HG03103 (cell line): Measurements from ENCODE around the gene CSN1S1.
"Not testable (repeated sequence)": the region's sequence is repeated elsewhere in the genome, so short reads cannot be mapped to it uniquely, and the experiment has no call there.

Experiments
- ATAC-seq: cut with Tn5 transposase; IDR thresholded peaks from one replicate; pipeline ENCODE4 v1.9.1; 2021; ENCODE audit warnings: low read depth; ENCODE audit not compliant: unreplicated experiment

Gene CSN1S1

GRCh38 chr4:69930768-69931167 lies at the start of gene CSN1S1:
TSS of gene CSN1S1 (plus strand) at chr4:69931068. CDS start at chr4:69932556, 1,488 bp downstream.
- ATAC-seq = no peak

DNA sequence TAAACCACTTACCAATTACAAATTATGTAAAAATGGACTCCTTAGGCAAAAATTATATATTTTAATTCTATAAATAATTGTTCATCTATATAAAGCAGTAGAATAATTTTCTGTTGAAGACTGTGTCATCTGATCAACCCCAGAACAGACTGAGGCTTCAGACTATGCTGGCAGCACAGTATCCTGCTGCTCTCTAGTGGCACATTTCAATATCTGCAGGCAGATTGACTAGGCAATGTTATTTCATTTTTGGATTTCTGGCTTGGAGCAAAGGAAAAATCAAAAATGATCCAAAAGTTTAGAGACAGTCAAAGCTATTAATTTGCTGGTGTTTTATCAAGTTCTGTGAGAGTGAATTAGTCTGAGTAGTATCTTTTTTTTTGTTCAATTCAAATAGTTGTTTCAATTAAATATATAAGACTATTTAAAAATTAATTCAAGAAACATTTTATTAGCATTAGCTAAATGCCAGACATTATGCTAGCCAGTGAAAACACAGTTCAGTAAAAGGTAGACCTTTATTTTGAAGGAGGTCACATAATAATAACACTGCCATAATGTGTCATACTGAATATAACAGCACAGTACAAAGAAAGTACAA lies 49.6 kb upstream of the CSN1S1 start:
- no peak for ATAC-seq

- ATAC-seq = no peak
These were observed 48.7 kb upstream of the CSN1S1 start for GRCh38 chr4:69882150-69882549.

- ATAC-seq = no peak
These were observed 42.5 kb upstream of the CSN1S1 start for GRCh38 chr4:69888336-69888735.

GRCh38 chr4:69894186-69894585 lies 36.7 kb upstream of the CSN1S1 start:
- no peak for ATAC-seq

- ATAC-seq = no peak
These were observed 36.1 kb upstream of the CSN1S1 start for GRCh38 chr4:69894721-69895120.

- no peak for ATAC-seq
These were observed 34.2 kb upstream of the CSN1S1 start for GRCh38 chr4:69896530-69897116.

GRCh38 chr4:69907151-69907550 lies 23.7 kb upstream of the CSN1S1 start:
- ATAC-seq = no peak

GRCh38 chr4:69909195-69909594 lies 21.7 kb upstream of the CSN1S1 start:
- ATAC-seq = no peak

DNA sequence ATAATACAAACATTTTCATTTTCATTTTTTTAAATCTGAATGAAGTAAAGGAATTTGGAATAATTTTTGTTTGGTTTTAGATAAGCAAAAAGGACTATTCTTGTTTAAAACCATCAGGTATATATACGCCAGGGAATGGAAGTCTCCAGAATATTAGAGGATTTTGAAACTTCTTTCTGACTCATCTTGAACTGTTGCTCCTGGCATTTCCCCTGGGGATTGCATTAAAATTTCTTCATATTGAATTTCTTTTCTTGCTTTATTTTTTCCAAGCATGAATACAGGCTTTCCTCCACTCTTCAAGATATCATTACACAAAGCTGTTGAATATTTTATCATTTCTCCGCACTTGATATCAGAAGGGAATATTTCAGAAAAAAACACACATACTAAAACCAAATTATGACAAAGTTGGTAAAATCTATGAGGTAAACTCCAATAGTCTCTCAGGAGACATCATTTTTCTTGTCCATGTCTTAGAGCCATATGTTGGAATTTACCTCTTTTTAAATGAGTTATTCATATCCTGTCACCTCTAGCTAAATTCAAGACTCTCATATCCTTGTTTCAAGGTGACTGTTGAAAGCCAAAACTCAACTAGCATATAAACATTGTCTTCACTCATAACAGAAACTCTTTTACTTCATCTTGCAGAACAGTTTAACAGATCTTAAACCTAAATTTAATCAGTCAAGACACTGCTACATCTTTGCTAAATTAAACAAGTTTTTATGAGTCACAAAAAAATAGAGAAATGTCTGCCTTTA lies 20.7 kb upstream of the CSN1S1 start:
- ATAC-seq = peak; percentile 79

- ATAC-seq = no peak
These were observed 10.0 kb upstream of the CSN1S1 start for GRCh38 chr4:69920874-69921273.

DNA sequence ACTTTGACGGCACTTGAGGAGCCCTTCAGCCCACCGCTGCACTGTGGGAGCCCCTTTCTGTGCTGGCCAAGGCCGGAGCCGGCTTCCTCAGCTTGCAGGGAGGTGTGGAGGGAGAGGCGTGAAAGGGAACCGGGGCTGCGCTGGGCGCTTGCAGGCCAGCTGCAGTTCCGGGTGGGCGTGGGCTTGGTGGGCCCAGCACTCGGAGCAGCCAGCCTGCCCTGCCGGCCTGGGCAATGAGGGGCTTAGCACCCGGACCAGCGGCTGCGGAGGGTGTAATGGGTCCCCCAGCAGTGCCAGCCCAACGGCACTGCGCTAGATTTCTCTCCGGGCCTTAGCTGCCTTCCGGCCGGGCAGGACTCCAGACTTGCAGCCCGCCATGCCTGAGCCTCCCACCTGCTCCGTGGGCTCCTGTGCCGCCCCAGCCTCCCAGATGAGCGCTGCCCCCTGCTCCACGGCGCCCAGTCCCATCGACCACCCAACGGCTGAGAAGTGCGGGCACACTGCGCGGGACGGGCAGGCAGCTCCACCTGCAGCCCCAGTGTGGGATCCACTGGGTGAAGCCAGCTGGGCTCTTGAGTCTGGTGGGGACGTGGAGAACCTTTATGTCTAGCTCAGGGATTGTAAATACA lies 7.0 kb upstream of the CSN1S1 start:
- ATAC-seq = not testable (repeated sequence)

DNA sequence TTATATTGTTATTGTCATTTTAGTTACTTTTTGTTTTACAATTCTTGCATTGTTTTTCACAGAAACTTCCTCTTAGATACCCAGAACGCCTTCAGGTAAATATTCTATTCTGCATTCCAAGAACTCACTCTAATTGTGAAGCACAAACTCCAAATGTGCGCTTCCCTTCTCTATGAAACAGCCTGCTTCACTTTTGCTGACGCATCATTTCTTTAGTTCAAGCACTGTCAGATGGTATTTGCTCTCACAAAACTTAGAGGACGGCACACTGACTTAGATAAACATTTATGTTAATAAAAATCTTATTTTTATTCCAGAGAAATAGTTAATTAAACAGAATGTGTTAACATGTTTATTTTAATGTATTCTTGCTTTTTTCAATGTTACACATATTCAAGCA lies 3.3 kb downstream of the CSN1S1 start:
- no peak for ATAC-seq

GRCh38 chr4:69936566-69936965 lies 5.7 kb downstream of the CSN1S1 start:
- no peak for ATAC-seq

GRCh38 chr4:69951602-69952001 lies 20.7 kb downstream of the CSN1S1 start:
- no peak for ATAC-seq

DNA sequence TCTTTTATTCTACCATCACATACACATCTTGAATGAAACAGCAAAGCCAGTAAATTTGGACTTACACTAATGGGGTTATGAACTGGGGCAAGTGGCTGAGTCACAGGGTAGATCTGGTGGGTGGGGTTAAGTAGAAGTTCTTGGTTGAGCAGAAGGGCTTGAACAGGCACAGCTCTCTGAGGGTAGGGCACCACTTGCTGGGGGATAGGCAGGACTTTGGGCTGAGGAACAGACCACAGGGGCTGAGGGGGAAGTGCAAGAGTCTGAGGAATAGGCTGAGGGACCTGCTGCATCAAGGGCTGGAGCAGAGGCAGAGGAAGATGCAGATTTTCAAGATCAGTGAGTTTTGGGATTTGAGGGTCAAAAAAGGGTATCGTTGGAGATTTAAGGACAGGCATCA lies 26.3 kb downstream of the CSN1S1 start:
- ATAC-seq = no peak

DNA sequence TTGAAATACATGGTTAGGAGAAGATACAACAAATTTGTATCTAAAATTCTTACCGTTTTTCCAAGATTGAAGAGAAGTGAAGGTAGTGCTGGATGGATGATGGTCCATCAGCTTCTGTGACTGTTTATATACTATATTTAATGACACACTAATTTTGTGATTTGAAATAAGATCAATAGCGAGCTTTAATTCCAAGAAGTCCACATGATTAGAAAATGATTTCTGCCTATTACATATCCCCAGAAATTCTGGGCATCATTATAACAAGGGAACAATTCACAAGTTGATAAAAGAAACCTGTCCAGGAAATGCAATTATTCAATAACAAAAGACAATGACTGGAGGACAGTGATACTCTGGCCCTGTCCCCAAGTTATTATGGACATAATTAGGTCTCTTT lies 34.8 kb downstream of the CSN1S1 start, which contains the start of gene CSN2:
TSS of gene CSN2 (minus strand) at position 101 of the 400 bp plus-strand sequence. CDS start 4,733 bp downstream, outside the sequence.
- no peak for ATAC-seq

- ATAC-seq = no peak
These were observed 39.2 kb downstream of the CSN1S1 start for GRCh38 chr4:69970071-69970470.

DNA sequence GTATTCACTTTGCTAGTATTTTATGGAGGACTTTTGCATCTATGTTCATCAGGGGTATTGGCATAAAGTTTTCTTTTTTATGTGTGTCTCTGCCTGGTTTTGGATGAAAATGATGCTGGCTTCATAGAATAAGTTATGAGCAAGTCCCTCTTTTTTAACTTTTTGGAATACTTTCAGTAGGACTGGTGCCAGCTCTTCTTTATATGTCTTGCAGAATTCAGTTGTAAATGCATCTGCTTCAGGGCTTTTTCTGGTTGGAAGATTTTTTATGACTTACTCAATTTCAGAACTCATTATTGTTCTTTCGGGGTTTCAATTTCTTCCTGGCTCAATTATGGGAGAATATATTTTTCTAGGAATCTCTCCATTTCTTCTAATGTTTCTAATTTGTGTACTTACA lies 43.8 kb downstream of the CSN1S1 start:
- no peak for ATAC-seq

DNA sequence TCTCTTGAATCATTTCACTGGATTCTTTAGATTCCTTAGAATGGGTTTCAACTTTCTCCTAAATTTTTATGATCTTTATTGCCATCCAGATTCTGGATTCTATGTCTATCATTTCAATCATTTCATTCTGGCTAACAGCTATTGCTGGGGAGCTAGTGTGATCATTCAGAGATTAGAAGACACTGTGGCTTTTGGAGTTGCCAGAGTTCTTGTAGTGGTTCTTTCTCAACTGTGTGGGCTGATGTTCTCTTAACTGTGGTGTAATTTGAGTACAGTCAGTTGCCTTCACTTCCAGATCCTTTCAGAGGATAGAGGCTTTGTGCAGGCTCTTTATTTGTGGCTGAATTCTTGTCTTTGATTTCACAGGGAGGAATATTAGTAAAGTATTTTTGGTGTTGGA lies 46.7 kb downstream of the CSN1S1 start:
- ATAC-seq = no peak

DNA sequence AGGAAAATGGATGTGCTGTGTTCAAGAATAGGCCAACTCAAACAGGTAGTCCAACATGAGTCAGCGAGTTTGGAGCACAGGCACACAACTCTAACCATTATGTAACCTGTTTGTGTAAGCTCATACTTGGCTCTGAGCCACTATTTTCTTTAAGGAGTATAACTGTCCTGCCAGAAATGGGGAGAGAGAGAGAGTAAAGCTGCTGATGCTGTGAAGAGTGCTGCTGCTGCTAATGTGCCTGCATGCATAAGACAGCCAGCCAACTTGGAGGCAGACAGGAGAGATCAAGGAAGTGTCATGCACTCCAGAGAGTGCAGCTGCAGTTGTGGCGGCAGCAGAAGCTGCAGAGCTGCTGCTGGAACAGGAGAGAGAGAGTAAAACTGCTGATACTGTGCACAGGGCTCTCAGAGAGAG lies 53.2 kb downstream of the CSN1S1 start:
- ATAC-seq = no peak
